G401.6 (cell line): ENCODE results near the gene SNAPC2.
"Not testable (repeated sequence)": the region's sequence is repeated elsewhere in the genome, so short reads cannot be mapped to it uniquely, and the experiment has no call there.

Experiments
- FAIRE-seq: peaks from 2 replicates; lab custom pipeline; 2012; peaks lifted over from hg19 to GRCh38; lab: Jason Lieb, UNC

Gene SNAPC2

GRCh38 chr19:7933828-7934725, 13.9 kb downstream of the SNAPC2 start:
- no peak for FAIRE-seq

GRCh38 chr19:7934766-7935165, 14.6 kb downstream of the SNAPC2 start:
- FAIRE-seq, result no peak

- no peak for FAIRE-seq
Observed at GRCh38 chr19:7940841-7941240, 20.7 kb downstream of the SNAPC2 start.

GRCh38 chr19:7941895-7942596, 21.9 kb downstream of the SNAPC2 start:
- FAIRE-seq, result no peak

GRCh38 chr19:7942981-7943443, 22.9 kb downstream of the SNAPC2 start:
- no peak for FAIRE-seq

- peak; percentile 99 for FAIRE-seq
Observed at GRCh38 chr19:7943444-7944176, 23.5 kb downstream of the SNAPC2 start, which contains the start of gene TIMM44. TSS of gene TIMM44 (minus strand) at chr19:7943666. CDS start at chr19:7943651, 15 bp downstream.

- peak; percentile 94 for FAIRE-seq
Observed at GRCh38 chr19:7944177-7944761, 24.1 kb downstream of the SNAPC2 start.

- FAIRE-seq, result no peak
Observed at GRCh38 chr19:7947939-7948338, 27.8 kb downstream of the SNAPC2 start.

- FAIRE-seq, result no peak
Observed at GRCh38 chr19:7953060-7953459, 32.9 kb downstream of the SNAPC2 start.

GRCh38 chr19:7953576-7953975, 33.4 kb downstream of the SNAPC2 start:
- no peak for FAIRE-seq

GRCh38 chr19:7955696-7956095, 35.6 kb downstream of the SNAPC2 start:
- FAIRE-seq, result no peak

- no peak for FAIRE-seq
Observed at GRCh38 chr19:7959211-7959610, 39.1 kb downstream of the SNAPC2 start.

GRCh38 chr19:7961082-7961481, 40.9 kb downstream of the SNAPC2 start:
- not testable (repeated sequence) for FAIRE-seq

GRCh38 chr19:7961920-7962626, 41.9 kb downstream of the SNAPC2 start:
- FAIRE-seq, result peak; percentile 42

- FAIRE-seq, result no peak
Observed at GRCh38 chr19:7962644-7963268, 42.6 kb downstream of the SNAPC2 start.

- FAIRE-seq, result no peak
Observed at GRCh38 chr19:7963566-7963965, 43.4 kb downstream of the SNAPC2 start.

GRCh38 chr19:7965259-7965841, 45.2 kb downstream of the SNAPC2 start:
- no peak for FAIRE-seq

GRCh38 chr19:7965921-7966665, 46.0 kb downstream of the SNAPC2 start:
- FAIRE-seq, result no peak

- FAIRE-seq, result no peak
Observed at GRCh38 chr19:7968008-7968795, 48.1 kb downstream of the SNAPC2 start.
